Osteoblast (primary cell): Measurements from ENCODE around the gene ACSL6. TPM values are rescaled to one million over a fixed set of nuclear protein-coding genes. Genes with fewer than 3 reads are reported as not detected.

Experiments
- DNase-seq: peaks from one replicate; pipeline ENCODE4 v3.0.0; 2011; ENCODE audit warnings: low spot score, mixed read lengths; ENCODE audit not compliant: insufficient read length; ENCODE audit errors: missing footprints
- H2AFZ ChIP-seq: 2 replicates; pipeline ENCODE4 v1.6.0; 2011; ENCODE audit warnings: mild to moderate bottlenecking, low read length
- H3K27ac ChIP-seq: 2 replicates; pipeline ENCODE4 v1.5.1; 2011; ENCODE audit warnings: mild to moderate bottlenecking, low read depth, low read length, moderate library complexity
- H3K27me3 ChIP-seq: 2 replicates; pipeline ENCODE4 v1.6.0; 2012; ENCODE audit warnings: mild to moderate bottlenecking, control low read depth, inconsistent platforms, low read length, moderate library complexity; ENCODE audit not compliant: insufficient read depth
- H3K36me3 ChIP-seq: 2 replicates; pipeline ENCODE4 v1.5.1; 2011; ENCODE audit warnings: mild to moderate bottlenecking, low read length, control low read depth, moderate library complexity; ENCODE audit not compliant: insufficient read depth
- H3K4me1 ChIP-seq: 2 replicates; pipeline ENCODE4 v1.5.1; 2011; ENCODE audit warnings: mild to moderate bottlenecking, low read length, control low read depth, moderate library complexity; ENCODE audit not compliant: insufficient read depth
- H3K4me2 ChIP-seq: 2 replicates; pipeline ENCODE4 v1.6.0; 2011; ENCODE audit warnings: mild to moderate bottlenecking, low read length; ENCODE audit not compliant: insufficient read depth
- H3K4me3 ChIP-seq: fragments of 200-600 bp; sonication (generic); 3 replicates; pipeline ENCODE4 v1.5.1; 2012; ENCODE audit warnings: mild to moderate bottlenecking, low read length, inconsistent platforms; ENCODE audit not compliant: insufficient read depth
- H3K79me2 ChIP-seq: 2 replicates; pipeline ENCODE4 v1.6.0; 2012; ENCODE audit warnings: mild to moderate bottlenecking, low read length, control low read depth, inconsistent platforms; ENCODE audit not compliant: insufficient read depth
- H3K9me3 ChIP-seq: 2 replicates; pipeline ENCODE4 v1.5.1; 2011; ENCODE audit warnings: low read depth, low read length, control low read depth
- H4K20me1 ChIP-seq: 2 replicates; pipeline ENCODE4 v1.6.0; 2012; ENCODE audit warnings: mild to moderate bottlenecking, low read length, control low read depth; ENCODE audit not compliant: insufficient read depth
- CTCF ChIP-seq: IDR thresholded peaks from 2 replicates; pipeline ENCODE4 v1.5.1; 2011; ENCODE audit warnings: mild to moderate bottlenecking, low read depth, low read length, moderate library complexity; ENCODE audit errors: extremely low read depth
- total RNA-seq: library from RNA; depleted of rRNA; stranded (reverse); fragments of >200 nt; gene quantifications from 2 replicates; pipeline ENCODE4 v1.2.3, GENCODE V29; 2012

ACSL6 gene
- total RNA-seq, 1 donor: not detected

GRCh38 chr5:132020568-132021339, 9.3 kb upstream of the ACSL6 start:
- H3K9me3 ChIP-seq: no peaks in the 10 kb centered on the region
- DNase-seq: no peak
- H3K4me1 ChIP-seq: no peaks in the 10 kb centered on the region
- no peaks in the 10 kb centered on the region for H3K79me2 ChIP-seq
- H3K4me3 ChIP-seq: no peak overlapping the region
- no peak overlapping the region for H3K4me2 ChIP-seq
- no peaks in the 10 kb centered on the region for H3K36me3 ChIP-seq
- H2AFZ ChIP-seq: no peak overlapping the region
- no peaks in the 10 kb centered on the region for H4K20me1 ChIP-seq
- no peak overlapping the region for H3K27ac ChIP-seq
- no peak for TF ChIP-seq CTCF
- peaks cover 29% of the 10 kb centered on the region for H3K27me3 ChIP-seq

GRCh38 chr5:132019857-132020555, 8.5 kb upstream of the ACSL6 start:
- Histone ChIP-seq H2AFZ (no peak overlapping the region), H3K9me3 (no peaks in the 10 kb centered on the region), H3K27me3 (peaks cover 29% of the 10 kb centered on the region), H3K79me2 (no peaks in the 10 kb centered on the region), H3K4me1 (no peaks in the 10 kb centered on the region), H3K4me3 (no peak overlapping the region), H4K20me1 (no peaks in the 10 kb centered on the region), H3K4me2 (no peak overlapping the region), H3K27ac (no peak overlapping the region), H3K36me3 (no peaks in the 10 kb centered on the region)
- no peak for DNase-seq
- TF ChIP-seq CTCF: no peak

- TF ChIP-seq CTCF: no peak
- Histone ChIP-seq H3K36me3 (no peaks in the 10 kb centered on the region), H3K9me3 (no peaks in the 10 kb centered on the region), H3K4me3 (no peak overlapping the region), H3K4me2 (no peak overlapping the region), H2AFZ (no peak overlapping the region), H4K20me1 (no peaks in the 10 kb centered on the region), H3K79me2 (no peaks in the 10 kb centered on the region), H3K4me1 (no peaks in the 10 kb centered on the region), H3K27me3 (peaks cover 29% of the 10 kb centered on the region), H3K27ac (no peak overlapping the region)
- DNase-seq: no peak
Measured at GRCh38 chr5:132019337-132019736, 7.9 kb upstream of the ACSL6 start.
